SK-N-SH (cell line): ENCODE data around the gene BRI3BP. TPM values are rescaled to one million over a fixed set of nuclear protein-coding genes. Genes with fewer than 3 reads are reported as not detected.

Source experiments
- CTCF ChIA-PET: fragments of 300-600, 350-600 bp; formaldehyde crosslinking; extraction: SDS; loops from one replicate; lab custom pipeline; 2021; lab: Yijun Ruan, JAX
- POLR2A ChIA-PET: fragments of 350-600 bp; sonication (Branson Sonifier 250); formaldehyde crosslinking; extraction: SDS; loops from one replicate; lab custom pipeline; 2020; ENCODE audit warnings: antibody characterized with exemption, inconsistent platforms; lab: Yijun Ruan, JAX
- DNase-seq: peaks from one replicate; pipeline ENCODE4 v3.0.0; 2012
- H2AFZ ChIP-seq: fragments of 200-600 bp; sonication (generic); 2 replicates; pipeline ENCODE4 v1.8.1; 2016; ENCODE audit warnings: antibody characterized with exemption, mild to moderate bottlenecking, low read depth
- H3F3A ChIP-seq: fragments of 200-600 bp; sonication (generic); replicated peaks from 2 replicates; pipeline ENCODE3; 2016; ENCODE audit warnings: antibody characterized with exemption, mild to moderate bottlenecking; ENCODE audit not compliant: insufficient read depth
- H3K27ac ChIP-seq, 2 experiments: fragments of 200-500 bp in 1 of 2; fragments of 200-600 bp in 1 of 2; sonication (Bioruptor generic) in 1 of 2; sonication (generic), shearing (Covaris generic) in 1 of 2; 2 replicates each; pipeline versions ENCODE4 v1.5.1 to v1.6.1; 2014 to 2016; ENCODE audit warnings: low read depth in 2 of 2, inconsistent platforms in 1 of 2, low read length in 1 of 2, mild to moderate bottlenecking in 1 of 2, mixed read lengths in 1 of 2
- H3K27me3 ChIP-seq: fragments of 200-600 bp; sonication (generic), shearing (Covaris generic); 2 replicates; pipeline ENCODE4 v1.6.1; 2016; ENCODE audit warnings: mixed run types; ENCODE audit not compliant: insufficient read depth
- H3K36me3 ChIP-seq, 2 experiments: fragments of 200-500 bp in 1 of 2; fragments of 200-600 bp in 1 of 2; sonication (Bioruptor generic) in 1 of 2; sonication (generic) in 1 of 2; replicated peaks in 1 of 2; 2 replicates each; pipeline versions ENCODE3 to v1.5.1; 2014 to 2016; ENCODE audit warnings: low read length in 1 of 2, mild to moderate bottlenecking in 1 of 2; ENCODE audit not compliant: insufficient read depth in 2 of 2, control insufficient read depth in 1 of 2
- H3K4me1 ChIP-seq, 2 experiments: fragments of 200-500 bp in 1 of 2; fragments of 200-600 bp in 1 of 2; sonication (Bioruptor generic) in 1 of 2; sonication (generic), shearing (Covaris generic) in 1 of 2; 2 replicates each; pipeline versions ENCODE4 v1.5.1 to v1.6.1; 2014 to 2016; ENCODE audit warnings: low read depth in 1 of 2, low read length in 1 of 2, mixed run types in 1 of 2; ENCODE audit not compliant: insufficient read depth in 2 of 2, control insufficient read depth in 1 of 2
- H3K4me2 ChIP-seq: fragments of 200-600 bp; sonication (generic), shearing (Covaris generic); 2 replicates; pipeline ENCODE4 v1.6.1; 2017; ENCODE audit warnings: mixed run types
- H3K4me3 ChIP-seq, 2 experiments: fragments of 200-500 bp in 1 of 2; fragments of 200-600 bp in 1 of 2; sonication (Bioruptor generic) in 1 of 2; sonication (generic), shearing (Covaris generic) in 1 of 2; 2 replicates each; pipeline versions ENCODE4 v1.5.1 to v1.8.1; 2014 to 2016; ENCODE audit warnings: low read depth in 2 of 2, inconsistent platforms in 1 of 2, low read length in 1 of 2, mild to moderate bottlenecking in 1 of 2, mixed read lengths in 1 of 2, moderate library complexity in 1 of 2
- H3K79me2 ChIP-seq: fragments of 200-600 bp; sonication (generic); 2 replicates; pipeline ENCODE4 v1.8.1; 2017; ENCODE audit warnings: mild to moderate bottlenecking; ENCODE audit not compliant: insufficient read depth
- H3K9ac ChIP-seq: fragments of 200-600 bp; sonication (generic); 2 replicates; pipeline ENCODE4 v1.6.1; 2017; ENCODE audit warnings: mixed run types
- H3K9me2 ChIP-seq: fragments of 200-600 bp; sonication (generic); 2 replicates; pipeline ENCODE4 v1.6.1; 2017; ENCODE audit warnings: mixed run types
- H3K9me3 ChIP-seq: fragments of 200-600 bp; sonication (generic); 2 replicates; pipeline ENCODE4 v1.6.1; 2017; ENCODE audit warnings: mixed run types, mild to moderate bottlenecking, moderate library complexity
- H4K20me1 ChIP-seq: fragments of 200-600 bp; sonication (generic); 2 replicates; pipeline ENCODE4 v1.6.1; 2017; ENCODE audit warnings: mild to moderate bottlenecking, mixed run types; ENCODE audit not compliant: insufficient read depth
- CHD2 ChIP-seq: fragments of 150-350 bp; IDR thresholded peaks from 2 replicates; pipeline ENCODE4 v1.6.1; 2018; ENCODE audit warnings: low read length; ENCODE audit not compliant: partially characterized antibody
- CTCF ChIP-seq: fragments of 200-600 bp; sonication (generic); IDR thresholded peaks from 2 replicates; pipeline ENCODE4 v1.6.1; 2017; ENCODE audit warnings: antibody characterized with exemption, mild to moderate bottlenecking, moderate library complexity
- ELF1 ChIP-seq: IDR thresholded peaks from 2 replicates; pipeline ENCODE4 v1.4.0; 2012
- EP300 ChIP-seq, 2 experiments: IDR thresholded peaks; 2 replicates each; pipeline versions ENCODE4 v1.4.0 to v1.6.1; 2012; ENCODE audit warnings: borderline replicate concordance in 1 of 2, low read depth in 1 of 2, low read length in 1 of 2
- EZH2phosphoT487 ChIP-seq: fragments of 200-600 bp; sonication (generic); IDR thresholded peaks from 2 replicates; pipeline ENCODE4 v1.6.1; 2017; ENCODE audit warnings: low read depth, mixed run types, mild to moderate bottlenecking, antibody characterized with exemption, moderate library complexity, borderline replicate concordance
- FOSL2 ChIP-seq: IDR thresholded peaks from 2 replicates; pipeline ENCODE4 v1.4.0; 2012; ENCODE audit warnings: low read depth, mild to moderate bottlenecking, moderate library complexity, borderline replicate concordance
- FOXJ3 ChIP-seq: sonication (generic); formaldehyde crosslinking; IDR thresholded peaks from 2 replicates; pipeline ENCODE4 v1.5.1; 2020; ENCODE audit warnings: mild to moderate bottlenecking, missing genetic modification reagents
- FOXM1 ChIP-seq: IDR thresholded peaks from 2 replicates; pipeline ENCODE4 v1.4.0; 2012; ENCODE audit warnings: low read depth, mild to moderate bottlenecking
- IRF3 ChIP-seq: fragments of 150-350 bp; IDR thresholded peaks from 2 replicates; pipeline ENCODE4 v1.6.1; 2016; ENCODE audit warnings: mild to moderate bottlenecking, low read depth, low read length
- JUND ChIP-seq: IDR thresholded peaks from 2 replicates; pipeline ENCODE4 v1.4.0; 2012
- MXI1 ChIP-seq: IDR thresholded peaks from 2 replicates; pipeline ENCODE4 v1.6.1; 2012; ENCODE audit warnings: mild to moderate bottlenecking, low read depth, low read length, improper control_type of control experiment
- NRF1 ChIP-seq: IDR thresholded peaks from 2 replicates; pipeline ENCODE4 v1.6.1; 2012; ENCODE audit warnings: low read depth, mild to moderate bottlenecking, low read length
- POLR2AphosphoS5 ChIP-seq: IDR thresholded peaks from 2 replicates; pipeline ENCODE4 v1.6.1; 2012; ENCODE audit warnings: low read depth, low read length
- RAD21 ChIP-seq: IDR thresholded peaks from 2 replicates; pipeline ENCODE4 v1.6.1; 2012; ENCODE audit warnings: mild to moderate bottlenecking, low read length
- RCOR1 ChIP-seq: fragments of 150-350 bp; IDR thresholded peaks from 2 replicates; pipeline ENCODE4 v1.6.1; 2017; ENCODE audit warnings: antibody characterized with exemption, low read length
- REST ChIP-seq: IDR thresholded peaks from 2 replicates; pipeline ENCODE4 v1.6.1; 2012; ENCODE audit warnings: mild to moderate bottlenecking, low read depth, low read length, moderate library complexity
- RFX5 ChIP-seq: IDR thresholded peaks from 2 replicates; pipeline ENCODE4 v1.6.1; 2012; ENCODE audit warnings: mild to moderate bottlenecking, improper control_type of control experiment, low read length
- RXRA ChIP-seq: IDR thresholded peaks from 2 replicates; pipeline ENCODE4 v1.4.0; 2012; ENCODE audit warnings: low read depth, mild to moderate bottlenecking, borderline replicate concordance
- SIN3A ChIP-seq: IDR thresholded peaks from 2 replicates; pipeline ENCODE4 v1.6.1; 2012; ENCODE audit warnings: low read depth, mild to moderate bottlenecking, low read length, moderate library complexity, borderline replicate concordance
- SMC3 ChIP-seq: IDR thresholded peaks from 2 replicates; pipeline ENCODE4 v1.6.1; 2012; ENCODE audit warnings: low read depth, low read length, improper control_type of control experiment
- TCF12 ChIP-seq: IDR thresholded peaks from 2 replicates; pipeline ENCODE4 v1.4.0; 2012
- USF2 ChIP-seq: fragments of 150-350 bp; IDR thresholded peaks from 2 replicates; pipeline ENCODE4 v1.6.1; 2017; ENCODE audit warnings: antibody characterized with exemption, low read length, low read depth, borderline replicate concordance
- YY1 ChIP-seq: IDR thresholded peaks from 2 replicates; pipeline ENCODE4 v1.4.0; 2012; ENCODE audit warnings: low read depth, mild to moderate bottlenecking
- ZBTB33 ChIP-seq: IDR thresholded peaks from 2 replicates; pipeline ENCODE4 v1.4.0; 2012; ENCODE audit warnings: low read depth, borderline replicate concordance
- WGBS: methylation state at CpG from one replicate; pipeline ENCODE4 v1.1.6; 2017; ENCODE audit warnings: low lambda C conversion rate; 5-methylcytosine and 5-hydroxymethylcytosine counted together
- polyA plus RNA-seq, 3 experiments: library from polyadenylated mRNA; depleted of rRNA; stranded (reverse); fragments of >200 nt; gene quantifications; 2 replicates each; pipeline ENCODE4 v1.2.3, GENCODE V29; 2012

Gene BRI3BP
- polyA plus RNA-seq, 1 of the 3 experiments (the other 2 are of a cell fraction): 3.8 TPM

GRCh38 chr12:124992874-124993625 is 395 bp upstream of the BRI3BP start:
- DNase-seq: peak; percentile 82
- Histone ChIP-seq H2AFZ (peak overlapping the region; percentile 82), H4K20me1 (no peaks in the 10 kb centered on the region), H3K79me2 (peaks cover 17% of the 10 kb centered on the region), H3K9me3 (no peaks in the 10 kb centered on the region), H3K4me2 (peak overlapping the region; percentile 71), H3K27ac (peak overlapping the region in 1 of 2 experiments; percentile 78; a peak in 2 of 4 replicates), H3K4me1 (peaks cover 0 to 14% of the 10 kb centered on the region in 2 experiments; a peak in 1 of 4 replicates), H3K9ac (peak overlapping the region; percentile 20; the same call in 1 of the 2 replicates), H3K9me2 (no peaks in the 10 kb centered on the region), H3K27me3 (no peaks in the 10 kb centered on the region), H3K36me3 (no peaks in the 10 kb centered on the region), H3F3A (peaks cover 11% of the 10 kb centered on the region), H3K4me3 (peak overlapping the region; percentile 66 to 69)
- WGBS: 3% methylated on average over 25 of the region's 35 CpGs
- ChIA-PET POLR2A (interaction anchor here (2.1 kb wide), 1 partner anchor 56 kb away, joined by 7 read pairs; no protein-coding TSS in a partner anchor), CTCF (interaction anchor here (0.6 to 1.6 kb wide), 8 partner anchors 12 to 87 kb away, joined by 3 to 7 read pairs (median 4); partner anchors contain the start of gene AACS)
- TF ChIP-seq ZBTB33 (no peak), RCOR1 (no peak), REST (no peak), RAD21 (peak; percentile 36), TCF12 (no peak), MXI1 (peak; percentile 14; the same call in 1 of the 2 replicates), SIN3A (no peak), POLR2AphosphoS5 (no peak), IRF3 (no peak), EZH2phosphoT487 (no peak), ELF1 (no peak), FOXJ3 (CRISPR knock-in tag) (no peak), NRF1 (no peak), JUND (no peak), CHD2 (peak; percentile 65), SMC3 (no peak), FOSL2 (no peak), CTCF (peak; percentile 33), YY1 (no peak), USF2 (no peak), RXRA (no peak), FOXM1 (no peak), RFX5 (no peak), EP300 (IDR thresholded peaks at IDR 0.05; ENCODE audit: borderline replicate concordance in 1 of 2, low read depth in 1 of 2, low read length in 1 of 2) (no peak)
